ENCODE data around the gene ADAM33.
A peak's percentile ranks its signal among the peaks of the same experiment; 100 is the strongest.

The ADAM33 gene

GRCh38 chr20:3681931-3682781, at the start of gene ADAM33:
TSS of gene ADAM33 (minus strand) at chr20:3682010. CDS start at chr20:3682004, 6 bp downstream.
- DNase-seq: no peak

- DNase-seq: no peak
These were observed 49.2 kb upstream of the ADAM33 start for GRCh38 chr20:3730803-3731672.

GRCh38 chr20:3729811-3730540, 48.2 kb upstream of the ADAM33 start:
- DNase-seq: no peak

- no peak for DNase-seq
These were observed 47.6 kb upstream of the ADAM33 start for GRCh38 chr20:3729378-3729777.

- DNase-seq: no peak
These were observed 47.1 kb upstream of the ADAM33 start for GRCh38 chr20:3728876-3729275.

GRCh38 chr20:3728354-3728753, 46.5 kb upstream of the ADAM33 start:
- DNase-seq: no peak

- no peak for DNase-seq
These were observed 45.7 kb upstream of the ADAM33 start for GRCh38 chr20:3727401-3728021.

- DNase-seq: no peak
These were observed 42.5 kb upstream of the ADAM33 start for GRCh38 chr20:3724356-3724755.

GRCh38 chr20:3723284-3723683, 41.5 kb upstream of the ADAM33 start:
- no peak for DNase-seq

GRCh38 chr20:3721912-3722311, 40.1 kb upstream of the ADAM33 start:
- DNase-seq: no peak

GRCh38 chr20:3720626-3721025, 38.8 kb upstream of the ADAM33 start:
- DNase-seq: no peak

- no peak for DNase-seq
These were observed 38.3 kb upstream of the ADAM33 start for GRCh38 chr20:3720068-3720467.

- no peak for DNase-seq
These were observed 37.2 kb upstream of the ADAM33 start for GRCh38 chr20:3719046-3719445.

- peak in 1 of 2 donors; percentile 26 for DNase-seq
These were observed 34.5 kb upstream of the ADAM33 start for GRCh38 chr20:3716195-3716834.

- no peak for DNase-seq
These were observed 32.3 kb upstream of the ADAM33 start for GRCh38 chr20:3714092-3714491.

GRCh38 chr20:3712279-3712873, 30.6 kb upstream of the ADAM33 start, which contains the start of gene SIGLEC1:
TSS of gene SIGLEC1 (minus strand) at chr20:3712600. CDS start at chr20:3707128, 5,472 bp downstream.
- DNase-seq: peak; percentile 28 to 76

- DNase-seq: peak in 1 of 2 donors; percentile 49
These were observed 29.7 kb upstream of the ADAM33 start for GRCh38 chr20:3711484-3711941.

- peak; percentile 58 to 72 for DNase-seq
These were observed 29.1 kb upstream of the ADAM33 start for GRCh38 chr20:3710703-3711483.

- DNase-seq: no peak
These were observed 28.2 kb upstream of the ADAM33 start for GRCh38 chr20:3710011-3710466.

- DNase-seq: no peak
These were observed 25.7 kb upstream of the ADAM33 start for GRCh38 chr20:3707508-3707899.
